Calu3 (cell line): ENCODE results near the gene CCDC107. TPM values are rescaled to one million over a fixed set of nuclear protein-coding genes. Genes with fewer than 3 reads are reported as not detected.

ENCODE experiments used
- BruUV-seq: library from RNA; stranded (reverse); fragments of 400-500 nt; replicated peaks from 2 replicates; lab custom pipeline; 2021; lab: Mats Ljungman, UMichigan
- CTCF ChIA-PET: fragments of 300-600 bp; sonication (Branson Sonifier 250); formaldehyde crosslinking; loops from one replicate; lab custom pipeline; 2022; ENCODE audit warnings: antibody characterized with exemption; lab: Charles Lee
- DNase-seq: peaks from one replicate; pipeline ENCODE4 v3.0.0; 2022
- H3K27ac Mint-ChIP-seq: one replicate; pipeline ENCODE4 v1.8.0; 2022; ENCODE audit warnings: mixed read lengths; ENCODE audit not compliant: unreplicated experiment
- H3K27me3 Mint-ChIP-seq: one replicate; pipeline ENCODE4 v1.8.0; 2022; ENCODE audit warnings: mixed read lengths; ENCODE audit not compliant: unreplicated experiment
- H3K36me3 Mint-ChIP-seq: one replicate; pipeline ENCODE4 v1.8.0; 2022; ENCODE audit warnings: mild to moderate bottlenecking, moderate library complexity, mixed read lengths; ENCODE audit not compliant: insufficient read depth, unreplicated experiment
- H3K4me1 Mint-ChIP-seq: one replicate; pipeline ENCODE4 v1.8.0; 2022; ENCODE audit warnings: mild to moderate bottlenecking, low read depth, mixed read lengths; ENCODE audit not compliant: unreplicated experiment
- H3K4me3 Mint-ChIP-seq: one replicate; pipeline ENCODE4 v1.8.0; 2022; ENCODE audit warnings: mild to moderate bottlenecking, low read depth, moderate library complexity, mixed read lengths; ENCODE audit not compliant: unreplicated experiment
- H3K9me3 Mint-ChIP-seq: one replicate; pipeline ENCODE4 v1.8.0; 2022; ENCODE audit warnings: low read depth, mixed read lengths; ENCODE audit not compliant: unreplicated experiment
- intact Hi-C: fragments of 100-400 bp; cut with micrococcal nuclease; formaldehyde crosslinking; loops from one replicate; pipeline ENCODE4 v1.10.0; 2022; ENCODE audit not compliant: unreplicated experiment
- total RNA-seq: library from RNA; stranded (reverse); gene quantifications from 2 replicates; pipeline ENCODE4 v1.2.3, GENCODE V29; 2022
- TF ChIP-seq, protein P1 (sequence below): fragments of 200-600 bp; IDR thresholded peaks from one replicate; pipeline ENCODE4 v1.8.0; 2022; ENCODE audit warnings: antibody characterized with exemption; ENCODE audit not compliant: unreplicated experiment

The CCDC107 gene
- total RNA-seq, 1 experiment from 2014 or later: 7.9 TPM

DNA sequence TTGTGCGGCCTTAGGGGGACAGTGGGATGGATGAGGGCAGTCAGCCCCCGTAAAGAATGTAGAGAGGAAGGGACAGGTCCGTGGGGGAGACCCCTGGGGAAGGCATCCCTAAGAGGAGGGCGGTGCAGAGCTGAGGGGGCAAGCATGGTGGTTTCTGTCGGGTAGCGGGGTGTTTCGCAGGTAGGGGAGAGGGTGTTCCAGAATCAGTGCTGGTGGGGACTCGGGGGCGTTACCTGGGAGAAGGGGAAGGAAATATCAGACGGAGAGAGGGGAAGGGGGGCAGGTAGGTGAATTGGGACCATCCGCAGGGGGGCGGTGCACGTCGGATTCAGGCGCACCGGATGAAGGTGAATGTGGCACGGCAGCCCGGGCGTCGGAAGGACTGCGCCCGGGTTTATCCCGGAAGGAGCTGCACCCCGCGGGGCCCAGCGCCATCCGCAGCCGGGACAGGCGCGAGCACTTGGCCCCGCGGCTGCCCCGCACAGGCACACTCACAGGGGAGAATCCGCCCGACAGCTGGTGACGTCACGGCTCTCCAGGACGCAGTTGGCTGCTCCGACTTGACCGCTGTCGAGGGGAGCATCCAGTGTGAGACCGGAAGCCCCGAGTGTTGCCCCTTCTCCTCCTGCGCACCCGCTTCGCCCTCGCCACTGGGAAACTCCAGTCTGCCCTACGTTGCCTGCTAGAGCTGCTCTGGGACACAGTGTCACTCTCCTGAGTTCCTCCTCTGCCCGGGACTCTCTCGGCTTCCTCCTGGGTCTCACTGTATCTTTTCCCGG, 41.2 kb upstream of the CCDC107 start:
- H3K36me3 Mint-ChIP-seq: no peaks in the 10 kb centered on the region
- DNase-seq: peak; percentile 36
- CTCF ChIA-PET: no interaction called here
- H3K27me3 Mint-ChIP-seq: peaks cover 76% of the 10 kb centered on the region
- no peaks in the 10 kb centered on the region for H3K4me1 Mint-ChIP-seq
- BruUV-seq: no TSS peak
- H3K4me3 Mint-ChIP-seq: peak overlapping the region; percentile 49
- TF ChIP-seq, protein P1, sequence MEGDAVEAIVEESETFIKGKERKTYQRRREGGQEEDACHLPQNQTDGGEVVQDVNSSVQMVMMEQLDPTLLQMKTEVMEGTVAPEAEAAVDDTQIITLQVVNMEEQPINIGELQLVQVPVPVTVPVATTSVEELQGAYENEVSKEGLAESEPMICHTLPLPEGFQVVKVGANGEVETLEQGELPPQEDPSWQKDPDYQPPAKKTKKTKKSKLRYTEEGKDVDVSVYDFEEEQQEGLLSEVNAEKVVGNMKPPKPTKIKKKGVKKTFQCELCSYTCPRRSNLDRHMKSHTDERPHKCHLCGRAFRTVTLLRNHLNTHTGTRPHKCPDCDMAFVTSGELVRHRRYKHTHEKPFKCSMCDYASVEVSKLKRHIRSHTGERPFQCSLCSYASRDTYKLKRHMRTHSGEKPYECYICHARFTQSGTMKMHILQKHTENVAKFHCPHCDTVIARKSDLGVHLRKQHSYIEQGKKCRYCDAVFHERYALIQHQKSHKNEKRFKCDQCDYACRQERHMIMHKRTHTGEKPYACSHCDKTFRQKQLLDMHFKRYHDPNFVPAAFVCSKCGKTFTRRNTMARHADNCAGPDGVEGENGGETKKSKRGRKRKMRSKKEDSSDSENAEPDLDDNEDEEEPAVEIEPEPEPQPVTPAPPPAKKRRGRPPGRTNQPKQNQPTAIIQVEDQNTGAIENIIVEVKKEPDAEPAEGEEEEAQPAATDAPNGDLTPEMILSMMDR: no peak
- peak overlapping the region; percentile 38 for H3K27ac Mint-ChIP-seq
- intact Hi-C loops: no loop called here
- no peaks in the 10 kb centered on the region for H3K9me3 Mint-ChIP-seq

DNA sequence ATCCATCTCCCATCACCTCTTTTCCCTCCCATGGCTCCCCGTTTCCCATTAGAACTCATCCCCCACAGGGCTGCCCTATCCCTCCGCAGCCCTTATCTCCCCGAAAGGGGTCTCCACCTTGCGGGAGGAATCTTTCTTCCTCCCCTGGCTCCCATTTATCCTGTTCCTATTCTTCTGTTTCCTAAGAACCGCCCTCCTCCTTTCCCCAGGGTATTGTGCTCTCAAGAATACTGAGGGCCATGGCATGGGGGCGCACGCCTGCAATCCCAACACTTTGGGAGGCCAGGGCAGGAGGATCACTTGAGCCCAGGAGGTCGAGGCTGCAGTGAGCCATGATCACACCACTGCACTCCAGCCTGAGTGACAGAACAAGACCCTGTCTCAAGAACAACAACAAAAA, 40.5 kb upstream of the CCDC107 start:
- no peaks in the 10 kb centered on the region for H3K36me3 Mint-ChIP-seq
- CTCF ChIA-PET: no interaction called here
- intact Hi-C loops: no loop called here
- peak overlapping the region; percentile 49 for H3K4me3 Mint-ChIP-seq
- peaks cover 76% of the 10 kb centered on the region for H3K27me3 Mint-ChIP-seq
- DNase-seq: no peak
- no TSS peak for BruUV-seq
- H3K9me3 Mint-ChIP-seq: no peaks in the 10 kb centered on the region
- no peaks in the 10 kb centered on the region for H3K4me1 Mint-ChIP-seq
- peak overlapping the region; percentile 38 for H3K27ac Mint-ChIP-seq
- TF ChIP-seq, protein P1: no peak

DNA sequence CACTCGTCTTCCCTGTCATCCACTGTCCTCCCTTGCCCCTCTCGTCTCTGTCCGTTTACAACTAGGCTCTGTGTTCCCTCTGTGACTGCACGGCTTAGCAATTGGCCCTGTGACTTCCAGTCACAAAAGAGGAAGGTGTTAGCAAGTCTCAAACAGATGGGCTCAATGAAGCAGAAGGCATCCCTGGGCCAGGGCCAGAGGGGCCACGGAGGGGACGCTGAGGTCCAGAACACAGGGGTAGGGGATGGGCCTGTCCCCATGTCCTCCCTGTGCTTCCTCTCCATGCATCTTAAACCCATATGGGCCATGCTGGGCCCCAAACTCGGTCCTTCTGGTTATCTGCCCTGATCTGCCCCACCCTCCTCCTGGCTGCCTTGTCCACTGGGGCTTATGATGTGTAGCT, 39.8 kb upstream of the CCDC107 start, which contains the start of gene CD72:
Gene CD72 (minus strand): TSS at position 89 of the 403 bp plus-strand sequence. CDS start 110 bp downstream, outside the sequence.
- Mint-ChIP-seq H3K27ac (peak within 1 kb of the TSS; percentile 38), H3K4me3 (peak within 1 kb of the TSS; percentile 49), H3K36me3 (no peaks in the 10 kb centered on the region), H3K9me3 (no peaks in the 10 kb centered on the region), H3K27me3 (peaks cover 70% of the 10 kb centered on the region), H3K4me1 (no peaks in the 10 kb centered on the region)
- TF ChIP-seq, protein P1: no peak
- BruUV-seq: no TSS peak
- intact Hi-C loops: no loop called here
- CTCF ChIA-PET: no interaction called here
- DNase-seq: no peak

DNA sequence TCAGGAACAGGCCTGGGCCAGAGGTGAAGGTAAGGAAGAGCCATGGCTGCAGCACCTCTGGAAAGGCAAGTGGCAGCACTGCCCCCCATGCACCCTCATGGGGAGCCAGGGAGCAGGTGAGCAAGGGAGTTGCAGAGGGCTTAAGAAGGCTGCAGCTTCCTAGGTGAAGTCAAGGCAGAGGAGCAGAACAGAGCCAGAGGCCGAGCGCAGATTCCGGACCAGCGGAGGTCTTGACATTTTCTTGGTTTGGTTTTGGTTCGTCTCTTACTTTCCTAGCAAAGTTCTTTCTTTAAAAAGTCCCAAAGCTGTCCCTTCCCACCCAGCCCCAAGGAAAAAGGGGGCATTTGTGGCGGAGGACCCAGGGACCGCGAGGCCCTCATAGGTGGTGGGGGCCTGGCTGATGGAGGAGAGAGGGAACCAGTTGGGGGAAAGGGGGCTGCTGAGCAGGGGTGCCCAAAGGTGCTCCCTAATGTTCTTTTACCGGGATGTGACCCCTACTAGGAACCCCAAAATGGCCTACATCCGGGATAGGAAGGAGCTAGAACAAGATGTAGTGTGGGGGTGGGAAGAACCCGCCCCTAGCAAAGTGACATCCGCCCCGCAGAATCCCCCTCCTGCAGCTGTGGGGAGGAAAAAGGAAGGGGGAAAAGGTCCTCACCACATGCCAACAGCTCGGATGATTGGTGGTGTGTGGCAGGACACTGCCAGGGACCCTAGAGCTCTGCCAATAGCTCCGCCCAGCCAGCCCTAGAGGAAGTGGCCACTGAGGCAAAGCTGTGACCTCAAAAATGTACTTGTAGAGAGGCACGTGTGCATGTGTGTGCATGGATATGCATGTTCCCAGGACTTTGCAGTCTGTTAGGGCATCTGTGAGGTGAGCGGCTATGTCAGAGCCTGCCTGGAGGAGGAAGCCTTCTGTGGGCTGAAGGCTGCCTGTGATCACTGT, 39.0 kb upstream of the CCDC107 start:
- peaks cover 62% of the 10 kb centered on the region for H3K27me3 Mint-ChIP-seq
- no peak for DNase-seq
- no TSS peak for BruUV-seq
- H3K4me1 Mint-ChIP-seq: no peaks in the 10 kb centered on the region
- TF ChIP-seq, protein P1: no peak
- H3K27ac Mint-ChIP-seq: no peak overlapping the region
- H3K36me3 Mint-ChIP-seq: no peaks in the 10 kb centered on the region
- intact Hi-C loops: no loop called here
- no peak overlapping the region for H3K4me3 Mint-ChIP-seq
- H3K9me3 Mint-ChIP-seq: no peaks in the 10 kb centered on the region
- CTCF ChIA-PET: no interaction called here
